SHP77 treated with DMSO at 0.1 percent for 48 hours (cell line): ENCODE data around the gene CAMK4.

Experiments
- DNase-seq: peaks from one replicate; lab custom pipeline; 2025; lab: John Stamatoyannopoulos, UW

Gene CAMK4

GRCh38 chr5:111229221-111229835, 5.1 kb downstream of the CAMK4 start:
- no peak for DNase-seq

DNA sequence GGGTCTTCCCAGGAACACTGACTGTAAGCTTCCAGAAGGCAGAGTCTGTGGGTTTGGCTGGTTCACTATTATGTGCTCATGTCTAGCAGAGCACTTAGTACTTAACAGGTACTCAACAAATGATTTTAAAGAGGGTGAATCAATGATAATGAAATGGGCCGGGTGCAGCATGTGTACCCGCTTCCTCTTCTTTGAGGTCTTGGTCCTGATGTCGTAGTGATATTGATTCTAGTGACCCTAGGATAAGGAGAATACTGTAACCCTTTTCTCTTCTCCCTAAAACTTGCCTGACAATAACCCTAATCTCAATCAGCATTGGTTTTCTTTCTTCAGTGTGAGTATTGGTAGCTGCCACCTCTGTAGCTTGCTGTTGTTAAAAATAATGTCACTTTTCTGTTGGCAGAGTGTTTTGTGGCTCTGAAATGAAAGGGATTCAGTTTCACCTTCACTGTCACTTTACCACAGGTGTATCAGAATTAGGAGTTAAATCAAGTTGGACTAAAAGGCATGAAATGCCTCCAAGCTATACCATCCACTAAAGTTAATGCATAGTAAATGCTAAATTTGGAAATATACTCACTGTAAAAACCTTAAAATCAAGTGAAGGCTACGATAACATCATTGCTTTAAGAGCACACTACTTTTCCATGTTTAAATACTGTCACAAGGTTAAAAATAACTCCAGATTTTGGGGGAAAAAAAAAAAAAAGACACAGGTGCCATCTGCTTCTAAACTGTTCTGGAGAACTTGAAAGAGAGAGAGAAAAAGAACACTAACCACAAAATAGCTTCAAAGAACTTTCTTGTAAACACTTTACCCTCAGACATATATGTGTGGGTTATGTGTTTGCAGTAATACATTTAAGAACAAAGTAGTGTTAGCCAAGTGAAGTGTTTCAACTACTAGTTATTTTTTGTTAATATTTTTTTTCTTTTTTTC, 6.0 kb downstream of the CAMK4 start:
- DNase-seq, result no peak

- no peak for DNase-seq
These were observed 6.9 kb downstream of the CAMK4 start for GRCh38 chr5:111231119-111231518.

GRCh38 chr5:111232311-111233051, 8.3 kb downstream of the CAMK4 start:
- no peak for DNase-seq

GRCh38 chr5:111233052-111233374, 8.8 kb downstream of the CAMK4 start:
- no peak for DNase-seq

DNA sequence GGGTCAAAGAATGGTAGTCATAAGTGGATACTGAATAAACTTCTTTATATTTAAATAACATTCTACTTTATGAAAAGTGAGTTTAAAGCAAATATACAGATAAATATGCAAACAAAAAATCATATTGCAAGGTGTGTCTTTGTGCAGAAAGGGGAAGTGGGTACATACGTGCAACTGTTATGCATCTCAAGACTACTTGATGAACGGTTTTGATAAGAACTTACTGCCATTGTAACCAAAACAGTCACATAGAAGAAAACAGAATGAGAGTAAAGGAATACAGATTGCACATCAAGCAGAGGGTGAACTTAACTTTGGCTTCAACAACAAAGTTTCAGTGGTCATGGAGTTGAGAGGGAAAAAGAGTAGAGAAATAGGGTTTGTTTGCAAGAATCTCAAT, 9.9 kb downstream of the CAMK4 start:
- DNase-seq, result no peak

DNA sequence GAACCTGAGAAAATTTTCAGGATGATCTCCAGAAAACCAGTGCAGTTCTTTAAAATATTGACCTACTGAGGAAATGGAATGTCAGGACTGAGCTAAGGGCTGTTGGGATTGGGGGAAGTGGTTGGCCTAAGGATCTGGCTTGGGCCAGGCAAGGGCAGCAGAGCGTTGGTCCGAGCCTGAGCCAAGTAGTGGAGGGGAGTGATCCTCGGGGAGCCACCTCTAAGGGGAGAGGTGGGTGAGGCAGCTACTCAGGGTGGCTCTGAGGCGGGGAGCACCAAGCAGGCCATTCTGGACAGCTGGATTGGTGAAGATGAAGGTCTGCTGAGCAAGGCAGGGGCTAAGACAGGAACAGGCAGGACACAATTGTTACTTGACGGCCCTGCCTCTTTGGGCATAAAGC, 11.5 kb downstream of the CAMK4 start:
- no peak for DNase-seq

- no peak for DNase-seq
These were observed 12.2 kb downstream of the CAMK4 start for GRCh38 chr5:111236348-111236747.

GRCh38 chr5:111236995-111237394, 12.8 kb downstream of the CAMK4 start:
- no peak for DNase-seq

DNA sequence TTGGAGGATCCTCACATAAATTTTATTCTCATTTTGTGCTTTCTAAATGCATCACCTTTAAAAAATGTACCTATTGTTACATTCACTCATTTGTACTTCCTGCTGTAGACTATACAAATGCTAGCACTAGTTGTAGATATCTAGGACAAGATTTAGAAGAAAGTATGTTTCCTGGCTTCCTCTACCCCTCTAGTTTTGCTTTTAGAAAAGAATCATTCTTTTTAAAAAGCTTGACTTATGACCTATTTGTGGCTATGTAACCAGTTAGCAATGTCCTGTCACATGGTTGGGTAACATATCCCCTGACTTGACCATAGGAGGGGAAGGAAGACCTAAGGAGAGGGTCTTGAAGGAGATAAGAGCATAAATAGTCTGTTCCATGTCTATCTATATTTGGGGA, 13.3 kb downstream of the CAMK4 start:
- no peak for DNase-seq

- no peak for DNase-seq
These were observed 14.4 kb downstream of the CAMK4 start for GRCh38 chr5:111238431-111239225.

- no peak for DNase-seq
These were observed 17.5 kb downstream of the CAMK4 start for GRCh38 chr5:111241696-111242095.

GRCh38 chr5:111242606-111243005, 18.4 kb downstream of the CAMK4 start:
- no peak for DNase-seq

DNA sequence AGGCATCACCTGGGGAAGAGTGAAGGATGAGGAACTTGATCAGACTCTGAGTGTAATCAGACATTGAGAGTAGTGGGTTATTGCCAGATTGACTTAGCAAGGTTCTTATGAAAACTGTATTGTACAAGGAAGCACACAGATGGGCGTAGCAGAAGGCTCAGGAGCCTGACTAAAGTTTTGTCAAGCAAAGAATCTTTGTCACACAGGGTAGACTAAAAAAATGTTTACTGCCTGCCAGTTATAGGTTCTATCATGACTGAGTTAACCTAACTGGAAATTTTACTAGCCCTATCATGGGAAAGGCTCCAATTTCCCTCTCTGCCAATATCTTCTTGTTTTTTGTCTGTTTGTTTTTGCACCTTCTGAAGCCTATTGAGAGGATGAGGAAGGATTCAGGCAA, 19.1 kb downstream of the CAMK4 start:
- no peak for DNase-seq

GRCh38 chr5:111245654-111246053, 21.5 kb downstream of the CAMK4 start:
- no peak for DNase-seq

- no peak for DNase-seq
These were observed 22.3 kb downstream of the CAMK4 start for GRCh38 chr5:111246459-111246858.

- DNase-seq, result no peak
These were observed 24.4 kb downstream of the CAMK4 start for GRCh38 chr5:111248571-111248970.

GRCh38 chr5:111251921-111252320, 27.7 kb downstream of the CAMK4 start:
- no peak for DNase-seq

DNA sequence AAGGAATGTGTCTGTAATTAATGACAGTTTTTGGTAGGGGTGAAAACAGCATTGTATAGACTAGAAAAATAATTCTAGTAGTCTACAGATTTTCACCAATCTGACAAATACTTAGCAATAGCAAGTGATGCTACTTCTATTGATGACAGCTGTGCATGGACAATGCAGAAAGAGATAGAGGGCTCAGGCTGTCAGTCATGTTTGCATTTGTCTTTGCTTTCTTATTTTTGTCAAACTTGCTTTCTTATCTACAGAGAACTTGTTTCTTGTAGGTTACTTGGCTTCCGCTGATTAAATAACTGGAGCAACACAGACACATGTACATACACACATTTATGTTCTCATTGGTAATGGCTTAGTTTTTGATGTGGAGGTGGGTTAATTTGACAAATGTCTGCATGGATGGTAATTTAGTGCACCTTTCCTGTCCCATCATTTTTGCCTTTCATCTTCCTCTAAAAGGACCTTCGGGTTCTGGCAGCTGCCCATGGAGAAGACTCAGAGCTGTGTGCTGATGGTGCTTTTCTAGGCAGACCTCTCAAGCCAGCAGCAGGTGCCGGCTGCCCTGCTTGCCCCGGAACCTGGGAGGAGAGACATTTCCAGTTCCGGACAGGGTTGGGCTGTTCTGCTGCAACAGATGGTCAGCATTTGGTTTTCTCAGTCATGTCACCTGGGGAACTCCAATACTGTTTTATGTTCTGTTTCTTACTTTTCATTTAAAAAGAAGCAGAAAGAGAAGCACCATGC, 28.8 kb downstream of the CAMK4 start:
- no peak for DNase-seq

DNA sequence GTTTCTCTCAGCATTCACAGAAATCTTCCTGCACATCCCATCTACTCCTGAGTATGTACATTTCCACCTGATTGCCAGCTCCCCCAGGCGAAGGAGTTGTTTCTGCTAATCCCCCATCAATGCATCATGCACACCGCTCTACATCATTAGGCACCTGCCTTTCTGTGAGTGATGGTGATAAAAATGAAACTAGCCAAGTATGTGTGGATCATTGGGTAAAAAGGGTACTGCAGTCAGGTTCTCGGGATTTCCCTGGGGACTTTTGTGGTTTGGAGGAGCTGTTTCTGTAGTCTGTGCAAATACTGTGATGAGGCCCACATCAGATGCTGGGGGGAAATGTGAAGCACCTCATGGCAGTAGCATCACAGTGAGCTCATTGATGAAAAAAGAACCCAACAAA, 30.4 kb downstream of the CAMK4 start:
- no peak for DNase-seq

- DNase-seq, result no peak
These were observed 31.0 kb downstream of the CAMK4 start for GRCh38 chr5:111255169-111255568.
